HCT116 (cell line): ENCODE results near the gene ZNF418. TPM values are rescaled to one million over a fixed set of nuclear protein-coding genes. Genes with fewer than 3 reads are reported as not detected.

Experiments used
- ATAC-seq: fragments of 200-7000 bp; cut with Tn5 transposase; 2 replicates; pipeline ENCODE4 v1.9.1; 2020; ENCODE audit warnings: mild to moderate bottlenecking, moderate library complexity
- BruUV-seq: library from RNA; stranded (reverse); fragments of 400-500 nt; replicated peaks from 2 replicates; lab custom pipeline; 2021; lab: Mats Ljungman, UMichigan
- CTCF ChIA-PET: fragments of 300-600 bp; sonication (Branson Sonifier 250); formaldehyde crosslinking; loops from one replicate; lab custom pipeline; 2021; ENCODE audit warnings: antibody characterized with exemption; lab: Charles Lee
- POLR2A ChIA-PET: fragments of 300-600, 350-600 bp; sonication (Branson Sonifier 250); formaldehyde crosslinking; loops from one replicate; lab custom pipeline; 2021; ENCODE audit warnings: antibody characterized with exemption; lab: Charles Lee
- RAD21 ChIA-PET, 2 experiments: fragments of 300-600 bp; sonication (Branson Sonifier 250); formaldehyde crosslinking; loops; one replicate each; lab custom pipeline; 2023; ENCODE audit warnings: low total read pairs in 2 of 2; ENCODE audit not compliant: uncharacterized antibody in 2 of 2, unreplicated experiment in 2 of 2, low non-redundant PET in 1 of 2; lab: Charles Lee
- DNase-seq: peaks from one replicate; pipeline ENCODE4 v3.0.0-alpha.2; 2010; ENCODE audit warnings: low read depth, low spot score
- H2AFZ ChIP-seq: fragments of 200-600 bp; shearing (Covaris generic), sonication (generic); 2 replicates; pipeline ENCODE4 v1.6.1; 2017; ENCODE audit warnings: low read depth, mixed run types, mixed read lengths, antibody characterized with exemption, low read length; ENCODE audit not compliant: poor library complexity, severe bottlenecking
- H3K27ac ChIP-seq: 2 replicates; pipeline ENCODE4 v1.5.1; 2012; ENCODE audit warnings: low read depth, low read length
- H3K27me3 ChIP-seq: fragments of 200-600 bp; sonication (generic); 2 replicates; pipeline ENCODE4 v1.6.1; 2016; ENCODE audit warnings: mixed run types, low read length, mixed read lengths; ENCODE audit not compliant: insufficient read depth
- H3K36me3 ChIP-seq, 2 experiments: fragments of 200-500 bp in 1 of 2; fragments of 200-600 bp in 1 of 2; sonication (Bioruptor generic) in 1 of 2; sonication (generic) in 1 of 2; 2 replicates each; pipeline versions ENCODE4 v1.5.1 to v1.6.1; 2014 to 2016; ENCODE audit warnings: low read length in 2 of 2, inconsistent platforms in 1 of 2, mixed read lengths in 1 of 2, mixed run types in 1 of 2; ENCODE audit not compliant: insufficient read depth in 2 of 2, control insufficient read depth in 1 of 2
- H3K4me1 ChIP-seq, 2 experiments: fragments of 200-600 bp in 1 of 2; sonication (generic) in 1 of 2; 2 replicates each; pipeline versions ENCODE4 v1.5.1 to v1.6.1; 2012 to 2017; ENCODE audit warnings: low read length in 2 of 2, inconsistent platforms in 1 of 2, mild to moderate bottlenecking in 1 of 2, mixed read lengths in 1 of 2, mixed run types in 1 of 2, moderate library complexity in 1 of 2; ENCODE audit not compliant: insufficient read depth in 2 of 2, control insufficient read depth in 1 of 2
- H3K4me2 ChIP-seq: fragments of 200-600 bp; sonication (generic); 2 replicates; pipeline ENCODE4 v1.6.1; 2017; ENCODE audit warnings: mixed run types, low read length, mixed read lengths
- H3K4me3 ChIP-seq, 2 experiments: fragments of 200-600 bp in 1 of 2; sonication (generic) in 1 of 2; replicated peaks in 1 of 2; 2 replicates each; pipeline ENCODE4 v1.5.1; 2011 to 2016; ENCODE audit warnings: low read length in 2 of 2, control low read depth in 1 of 2, low read depth in 1 of 2, mild to moderate bottlenecking in 1 of 2, mixed read lengths in 1 of 2, mixed run types in 1 of 2
- H3K79me2 ChIP-seq: fragments of 200-600 bp; sonication (generic); 2 replicates; pipeline ENCODE4 v1.6.1; 2017; ENCODE audit warnings: mild to moderate bottlenecking, mixed run types, low read length, moderate library complexity, mixed read lengths; ENCODE audit not compliant: insufficient read depth
- H3K9ac ChIP-seq: fragments of 200-600 bp; sonication (generic); 2 replicates; pipeline ENCODE4 v1.6.1; 2016; ENCODE audit warnings: low read length, mixed read lengths
- H3K9me2 ChIP-seq: fragments of 200-600 bp; sonication (generic), shearing (Covaris generic); 2 replicates; pipeline ENCODE4 v1.6.1; 2017; ENCODE audit warnings: mixed run types, mild to moderate bottlenecking, moderate library complexity; ENCODE audit not compliant: insufficient read depth
- H3K9me3 ChIP-seq, 2 experiments: fragments of 200-500 bp in 1 of 2; fragments of 200-600 bp in 1 of 2; sonication (Bioruptor generic) in 1 of 2; sonication (generic) in 1 of 2; 2 replicates each; pipeline ENCODE4 v1.6.1; 2014 to 2017; ENCODE audit warnings: low read length in 2 of 2, mixed read lengths in 2 of 2, inconsistent platforms in 1 of 2, low read depth in 1 of 2, mild to moderate bottlenecking in 1 of 2, mixed run types in 1 of 2, moderate library complexity in 1 of 2; ENCODE audit not compliant: control insufficient read depth in 1 of 2, insufficient read depth in 1 of 2
- H4K20me1 ChIP-seq: fragments of 200-600 bp; sonication (generic), shearing (Covaris generic); 2 replicates; pipeline ENCODE4 v1.6.1; 2017; ENCODE audit warnings: mixed run types, mild to moderate bottlenecking, moderate library complexity; ENCODE audit not compliant: insufficient read depth
- ATF3 ChIP-seq: IDR thresholded peaks from 2 replicates; pipeline ENCODE4 v1.6.1; 2012
- CEBPB ChIP-seq: IDR thresholded peaks from 2 replicates; pipeline ENCODE4 v1.6.1; 2012; ENCODE audit warnings: low read depth
- ELF1 ChIP-seq: IDR thresholded peaks from 2 replicates; pipeline ENCODE4 v1.6.1; 2012; ENCODE audit warnings: low read depth, borderline replicate concordance
- EZH2 ChIP-seq: fragments of 200-600 bp; sonication (generic); IDR thresholded peaks from 2 replicates; pipeline ENCODE4 v1.6.1; 2017; ENCODE audit warnings: antibody characterized with exemption, mixed run types
- FOSL1 ChIP-seq: IDR thresholded peaks from 2 replicates; pipeline ENCODE4 v1.6.1; 2012; ENCODE audit warnings: low read depth
- POLR2A ChIP-seq: IDR thresholded peaks from 2 replicates; pipeline ENCODE4 v1.7.0; 2011; ENCODE audit warnings: borderline replicate concordance; ENCODE audit not compliant: insufficient read depth, insufficient read length; ENCODE audit errors: extremely low read depth
- POLR2AphosphoS5 ChIP-seq: IDR thresholded peaks from 2 replicates; pipeline ENCODE4 v1.6.1; 2011; ENCODE audit warnings: mild to moderate bottlenecking, low read depth, low read length, moderate library complexity
- RAD21 ChIP-seq: IDR thresholded peaks from 2 replicates; pipeline ENCODE4 v1.6.1; 2012; ENCODE audit warnings: low read depth, mild to moderate bottlenecking
- SRF ChIP-seq: IDR thresholded peaks from 2 replicates; pipeline ENCODE4 v1.6.1; 2012; ENCODE audit warnings: low read depth
- TCF7L2 ChIP-seq: IDR thresholded peaks from 2 replicates; pipeline ENCODE4 v1.7.0; 2011; ENCODE audit warnings: borderline replicate concordance, inconsistent platforms; ENCODE audit not compliant: insufficient read depth, insufficient read length; ENCODE audit errors: extremely low read depth
- YY1 ChIP-seq: IDR thresholded peaks from 2 replicates; pipeline ENCODE4 v1.6.1; 2011; ENCODE audit warnings: low read length, low read depth, moderate library complexity, mild to moderate bottlenecking; ENCODE audit not compliant: insufficient replicate concordance; ENCODE audit errors: extremely low read depth
- ZBTB33 ChIP-seq: IDR thresholded peaks from 2 replicates; pipeline ENCODE4 v1.6.1; 2011; ENCODE audit warnings: mild to moderate bottlenecking, low read length, moderate library complexity; ENCODE audit not compliant: insufficient replicate concordance; ENCODE audit errors: extremely low read depth
- ZFX ChIP-seq: fragments of 450-650 bp; IDR thresholded peaks from 2 replicates; pipeline ENCODE4 v1.6.1; 2017
- ZNF274 ChIP-seq: fragments of 200-500 bp; sonication (Bioruptor generic); IDR thresholded peaks from 2 replicates; pipeline ENCODE4 v1.6.1; 2014; ENCODE audit warnings: mild to moderate bottlenecking, low read depth, low read length, inconsistent platforms
- intact Hi-C: fragments of 100-400 bp; cut with micrococcal nuclease; formaldehyde crosslinking; loops from 2 replicates; pipeline ENCODE4 v1.10.0; 2022
- total RNA-seq: library from RNA; stranded (reverse); gene quantifications from one replicate; pipeline ENCODE4 v1.2.1, GENCODE V29; 2021; ENCODE audit not compliant: unreplicated experiment
- TF ChIP-seq, protein P1 (sequence below), 3 experiments: fragments of 200-600 bp in 1 of 3; sonication (generic) in 1 of 3; IDR thresholded peaks in 2 of 3; conservative IDR thresholded peaks in 1 of 3; 2 replicates each; pipeline ENCODE4 v1.5.1; 2012 to 2017; ENCODE audit warnings: low read depth in 2 of 3, low read length in 2 of 3, antibody characterized with exemption in 1 of 3, borderline replicate concordance in 1 of 3, control low read depth in 1 of 3, mild to moderate bottlenecking in 1 of 3, mixed read lengths in 1 of 3, mixed run types in 1 of 3, moderate library complexity in 1 of 3; ENCODE audit not compliant: insufficient read depth in 1 of 3
- TF ChIP-seq, protein P2 (sequence below): IDR thresholded peaks from 2 replicates; pipeline ENCODE4 v1.6.1; 2012

The ZNF418 gene
- total RNA-seq, 1 experiment from 2014 or later = not detected

- no peak overlapping the region for H2AFZ ChIP-seq
- no peaks in the 10 kb centered on the region for H3K79me2 ChIP-seq
- DNase-seq (no peak), ATAC-seq (no peak)
- TF ChIP-seq ZBTB33 = no peak
- TF ChIP-seq RAD21 = no peak
- TF ChIP-seq ZFX = no peak
- no peak for TF ChIP-seq POLR2A
- no peak for TF ChIP-seq EZH2
- no peak for TF ChIP-seq POLR2AphosphoS5
- TF ChIP-seq CEBPB = no peak
- no peak for TF ChIP-seq YY1
- no peak for TF ChIP-seq SRF
- TF ChIP-seq ZNF274 = no peak
- no peaks in the 10 kb centered on the region for H3K27me3 ChIP-seq
- no peak overlapping the region for H3K9ac ChIP-seq
- H3K27ac ChIP-seq = no peak overlapping the region
- intact Hi-C loops = no loop called here
- no peaks in the 10 kb centered on the region for H3K36me3 ChIP-seq
- H4K20me1 ChIP-seq = no peaks in the 10 kb centered on the region
- BruUV-seq = no TSS peak
- CTCF ChIA-PET = no interaction called here
- H3K4me3 ChIP-seq = no peak overlapping the region
- peaks cover 0 to 20% of the 10 kb centered on the region in 2 experiments; a peak in 2 of 4 replicates for H3K9me3 ChIP-seq
- POLR2A ChIA-PET = no interaction called here
- RAD21 ChIA-PET = no interaction called here
- H3K4me2 ChIP-seq = no peak overlapping the region
- H3K9me2 ChIP-seq = no peaks in the 10 kb centered on the region
- H3K4me1 ChIP-seq = no peaks in the 10 kb centered on the region
Observed at GRCh38 chr19:57949702-57950101, 14.5 kb upstream of the ZNF418 start.

DNA sequence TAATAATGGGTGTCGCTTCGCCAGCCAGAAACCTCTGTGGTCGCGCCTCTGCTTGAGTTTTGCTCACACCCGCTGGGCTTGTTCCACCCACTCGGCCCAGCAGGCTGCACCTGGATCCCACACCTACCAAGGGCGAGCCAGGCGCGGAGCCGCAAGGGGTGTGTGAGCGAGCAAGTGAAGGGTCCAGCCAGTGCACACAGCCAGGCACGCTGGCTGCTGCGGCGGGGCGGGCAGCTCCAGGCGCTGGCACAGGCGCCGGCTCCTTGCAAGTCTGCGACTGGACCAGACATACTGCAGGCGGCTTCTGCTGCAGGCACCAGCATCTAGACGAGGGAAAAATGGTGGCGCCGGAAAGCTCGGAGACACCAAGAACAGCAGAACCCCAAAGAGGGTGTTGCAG, 14.1 kb upstream of the ZNF418 start:
- no peaks in the 10 kb centered on the region for H3K4me1 ChIP-seq
- H3K27ac ChIP-seq = no peak overlapping the region
- no peak for DNase-seq
- H3K9me2 ChIP-seq = no peaks in the 10 kb centered on the region
- no peak for ATAC-seq
- BruUV-seq = no TSS peak
- no peak overlapping the region for H3K9ac ChIP-seq
- TF ChIP-seq ELF1 (no peak), ZFX (no peak), ZNF274 (no peak), POLR2AphosphoS5 (no peak), FOSL1 (no peak), RAD21 (no peak), TCF7L2 (no peak), ATF3 (no peak)
- TF ChIP-seq, protein P1, sequence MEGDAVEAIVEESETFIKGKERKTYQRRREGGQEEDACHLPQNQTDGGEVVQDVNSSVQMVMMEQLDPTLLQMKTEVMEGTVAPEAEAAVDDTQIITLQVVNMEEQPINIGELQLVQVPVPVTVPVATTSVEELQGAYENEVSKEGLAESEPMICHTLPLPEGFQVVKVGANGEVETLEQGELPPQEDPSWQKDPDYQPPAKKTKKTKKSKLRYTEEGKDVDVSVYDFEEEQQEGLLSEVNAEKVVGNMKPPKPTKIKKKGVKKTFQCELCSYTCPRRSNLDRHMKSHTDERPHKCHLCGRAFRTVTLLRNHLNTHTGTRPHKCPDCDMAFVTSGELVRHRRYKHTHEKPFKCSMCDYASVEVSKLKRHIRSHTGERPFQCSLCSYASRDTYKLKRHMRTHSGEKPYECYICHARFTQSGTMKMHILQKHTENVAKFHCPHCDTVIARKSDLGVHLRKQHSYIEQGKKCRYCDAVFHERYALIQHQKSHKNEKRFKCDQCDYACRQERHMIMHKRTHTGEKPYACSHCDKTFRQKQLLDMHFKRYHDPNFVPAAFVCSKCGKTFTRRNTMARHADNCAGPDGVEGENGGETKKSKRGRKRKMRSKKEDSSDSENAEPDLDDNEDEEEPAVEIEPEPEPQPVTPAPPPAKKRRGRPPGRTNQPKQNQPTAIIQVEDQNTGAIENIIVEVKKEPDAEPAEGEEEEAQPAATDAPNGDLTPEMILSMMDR (IDR thresholded peaks at IDR 0.05 in 2 of 3, conservative IDR thresholded peaks at IDR 0.05 in 1 of 3; ENCODE audit: borderline replicate concordance in 1 of 3, insufficient read depth in 1 of 3, low read depth in 2 of 3, low read length in 2 of 3) = no peak
- TF ChIP-seq, protein P2, sequence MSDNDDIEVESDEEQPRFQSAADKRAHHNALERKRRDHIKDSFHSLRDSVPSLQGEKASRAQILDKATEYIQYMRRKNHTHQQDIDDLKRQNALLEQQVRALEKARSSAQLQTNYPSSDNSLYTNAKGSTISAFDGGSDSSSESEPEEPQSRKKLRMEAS = no peak
- H4K20me1 ChIP-seq = no peaks in the 10 kb centered on the region
- no peak overlapping the region for H2AFZ ChIP-seq
- no peaks in the 10 kb centered on the region for H3K36me3 ChIP-seq
- no peaks in the 10 kb centered on the region for H3K79me2 ChIP-seq
- H3K4me3 ChIP-seq = no peak overlapping the region
- CTCF ChIA-PET = no interaction called here
- intact Hi-C loops = no loop called here
- H3K4me2 ChIP-seq = no peak overlapping the region
- peaks cover 0 to 18% of the 10 kb centered on the region in 2 experiments; a peak in 2 of 4 replicates for H3K9me3 ChIP-seq
- POLR2A ChIA-PET = no interaction called here
- H3K27me3 ChIP-seq = no peaks in the 10 kb centered on the region
- RAD21 ChIA-PET = no interaction called here
